ENCODE results near the gene PCDH19. TPM values are rescaled to one million over a fixed set of nuclear protein-coding genes. Genes with fewer than 3 reads are reported as not detected.

PCDH19 gene
- total RNA-seq, 1 experiment from 2014 or later: 0.04 TPM

DNA sequence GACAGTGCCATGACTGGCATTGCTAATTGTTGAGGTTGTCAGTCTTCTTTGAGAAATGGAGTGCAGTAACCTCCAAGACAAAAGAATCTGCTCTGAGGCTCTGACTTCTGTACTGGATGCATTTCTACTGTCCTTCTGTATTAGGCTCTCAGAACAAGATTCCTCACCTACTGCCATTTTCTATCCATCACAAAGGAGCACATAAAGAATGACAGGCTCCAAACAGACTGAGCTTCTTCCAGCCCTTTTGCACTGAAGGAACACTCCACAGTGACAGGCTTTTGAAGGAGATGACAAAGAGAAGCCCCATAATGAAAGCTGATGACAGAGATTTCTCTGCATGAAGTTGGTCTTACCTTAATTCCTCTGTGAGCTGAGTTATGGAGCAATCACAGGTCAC, 162.2 kb downstream of the PCDH19 start:
- no peak for TF ChIP-seq EZH2 (IDR thresholded peaks at IDR 0.05; ENCODE audit: low read depth)
- no peak for TF ChIP-seq CTCF (conservative IDR thresholded peaks at IDR 0.05)
- H3F3A ChIP-seq (ENCODE audit: insufficient read depth, low read depth): no peaks in the 10 kb centered on the region
- no peak overlapping the region for H3K4me2 ChIP-seq

GRCh38 chrX:100244681-100245080, 165.4 kb downstream of the PCDH19 start:
- intact Hi-C loops (cut with micrococcal nuclease; ENCODE audit: unreplicated experiment): no loop called here
- no peaks in the 10 kb centered on the region for H3K36me3 ChIP-seq (ENCODE audit: low read depth)
- H3K4me3 ChIP-seq: no peak overlapping the region
- DNase-seq: no peak
- no peaks in the 10 kb centered on the region for H3K27me3 ChIP-seq (ENCODE audit: insufficient read depth, low read depth)
- H3K4me1 ChIP-seq (replicated peaks; ENCODE audit: insufficient read depth): no peaks in the 10 kb centered on the region
- POLR2A ChIA-PET (ENCODE audit: unreplicated experiment): no interaction called here
- H3K79me2 ChIP-seq (ENCODE audit: low read depth): no peaks in the 10 kb centered on the region
- H3K9me2 ChIP-seq (ENCODE audit: insufficient read depth): no peaks in the 10 kb centered on the region
- H3K9me3 ChIP-seq (ENCODE audit: insufficient read depth, low read depth): no peaks in the 10 kb centered on the region
- H2AFZ ChIP-seq: no peak overlapping the region
- no peaks in the 10 kb centered on the region for H3F3A ChIP-seq (ENCODE audit: insufficient read depth, low read depth)
- CTCF ChIA-PET: interaction anchor here (0.7 kb wide), 1 partner anchor 410 kb away, joined by 3 read pairs; no protein-coding TSS in a partner anchor
- H3K27ac ChIP-seq: no peak overlapping the region
- BruUV-seq (replicated peaks): no TSS peak
- H3K4me2 ChIP-seq: no peak overlapping the region
- TF ChIP-seq EZH2 (IDR thresholded peaks at IDR 0.05; ENCODE audit: low read depth): no peak
- TF ChIP-seq CTCF (conservative IDR thresholded peaks at IDR 0.05): no peak
- no peaks in the 10 kb centered on the region for H4K20me1 ChIP-seq (ENCODE audit: insufficient read depth)

More for the DNA sequence above, 162.2 kb downstream of the PCDH19 start:
- BruUV-seq (replicated peaks): no TSS peak
- POLR2A ChIA-PET (ENCODE audit: unreplicated experiment): no interaction called here
- intact Hi-C loops (cut with micrococcal nuclease; ENCODE audit: unreplicated experiment): no loop called here
- Histone ChIP-seq H2AFZ (no peak overlapping the region), H3K27me3 (ENCODE audit: insufficient read depth, low read depth) (no peaks in the 10 kb centered on the region), H3K4me1 (replicated peaks; ENCODE audit: insufficient read depth) (no peaks in the 10 kb centered on the region), H4K20me1 (ENCODE audit: insufficient read depth) (no peaks in the 10 kb centered on the region), H3K79me2 (ENCODE audit: low read depth) (no peaks in the 10 kb centered on the region), H3K27ac (no peak overlapping the region), H3K4me3 (no peak overlapping the region), H3K9me3 (ENCODE audit: insufficient read depth, low read depth) (no peaks in the 10 kb centered on the region), H3K9me2 (ENCODE audit: insufficient read depth) (no peaks in the 10 kb centered on the region), H3K36me3 (ENCODE audit: low read depth) (no peaks in the 10 kb centered on the region)
- CTCF ChIA-PET: no interaction called here
- no peak for DNase-seq

Other genes starting within 250 kb of the PCDH19 start
- gene TNMD, start 174.7 kb upstream of the PCDH19 start, total RNA-seq (2021): not detected in 2 replicates
- 49.6 and 52.2 TPM in 2 replicates for gene TSPAN6, start 226.5 kb upstream of the PCDH19 start, total RNA-seq (2021)
- gene SRPX2, start 233.9 kb upstream of the PCDH19 start, total RNA-seq (2021): 65.9 and 77.8 TPM in 2 replicates